Hepatocyte (in vitro differentiated cells): ENCODE data around the gene KRT38. TPM values are rescaled to one million over a fixed set of nuclear protein-coding genes. Genes with fewer than 3 reads are reported as not detected.

Experiments
- DNase-seq: peaks from one replicate; pipeline ENCODE4 v3.0.0-alpha.2; 2016; ENCODE audit warnings: low spot score
- H2AFZ ChIP-seq: fragments of 200-600 bp; sonication (generic); 2 replicates; pipeline ENCODE4 v1.6.0; 2016; ENCODE audit warnings: antibody characterized with exemption, mild to moderate bottlenecking
- H3K27ac ChIP-seq: fragments of 200-600 bp; sonication (generic); 2 replicates; pipeline ENCODE4 v1.5.1; 2016; ENCODE audit warnings: mild to moderate bottlenecking
- H3K27me3 ChIP-seq: fragments of 200-600 bp; sonication (generic); 2 replicates; pipeline ENCODE4 v1.6.1; 2016
- H3K36me3 ChIP-seq: fragments of 200-600 bp; sonication (generic); replicated peaks from 2 replicates; pipeline ENCODE4 v1.5.1; 2016; ENCODE audit warnings: low read depth; ENCODE audit not compliant: insufficient read depth
- H3K4me1 ChIP-seq: fragments of 200-600 bp; sonication (generic); 2 replicates; pipeline ENCODE4 v1.5.1; 2016; ENCODE audit warnings: mild to moderate bottlenecking, moderate library complexity; ENCODE audit not compliant: insufficient read depth
- H3K4me2 ChIP-seq: fragments of 200-600 bp; sonication (generic); 2 replicates; pipeline ENCODE4 v1.6.0; 2016
- H3K4me3 ChIP-seq: fragments of 200-600 bp; sonication (generic); 2 replicates; pipeline ENCODE4 v1.5.1; 2016; ENCODE audit warnings: mild to moderate bottlenecking
- H3K79me2 ChIP-seq: fragments of 200-600 bp; sonication (generic); 2 replicates; pipeline ENCODE4 v1.6.0; 2017; ENCODE audit warnings: mild to moderate bottlenecking
- H3K9me2 ChIP-seq: fragments of 200-600 bp; sonication (generic); replicated peaks from 2 replicates; pipeline ENCODE4 v1.6.0; 2017; ENCODE audit warnings: mild to moderate bottlenecking; ENCODE audit not compliant: insufficient read depth
- H3K9me3 ChIP-seq: fragments of 200-600 bp; sonication (generic); 2 replicates; pipeline ENCODE4 v1.5.1; 2016; ENCODE audit warnings: low read depth, mild to moderate bottlenecking
- H4K20me1 ChIP-seq: fragments of 200-600 bp; sonication (generic); 2 replicates; pipeline ENCODE4 v1.6.0; 2016; ENCODE audit warnings: mild to moderate bottlenecking; ENCODE audit not compliant: insufficient read depth, poor library complexity, severe bottlenecking
- EZH2 ChIP-seq: fragments of 200-600 bp; sonication (generic); IDR thresholded peaks from 2 replicates; pipeline ENCODE4 v1.6.1; 2016; ENCODE audit warnings: antibody characterized with exemption, mild to moderate bottlenecking, borderline replicate concordance
- EZH2phosphoT487 ChIP-seq: fragments of 200-600 bp; sonication (generic); IDR thresholded peaks from one replicate; pipeline ENCODE4 v1.6.1; 2018; ENCODE audit warnings: antibody characterized with exemption, mild to moderate bottlenecking, low read depth, moderate library complexity; ENCODE audit not compliant: unreplicated experiment, severe bottlenecking
- WGBS: methylation state at CpG from one replicate; pipeline ENCODE4 v1.1.6; 2016; ENCODE audit warnings: low lambda C conversion rate; ENCODE audit errors: missing lambda C conversion rate; 5-methylcytosine and 5-hydroxymethylcytosine counted together
- polyA plus RNA-seq: library from polyadenylated mRNA; unstranded; fragments of >200 nt; fragmentation: Nextera tagmentation; extraction: Ambion mirVana; gene quantifications from 2 replicates; pipeline ENCODE4 v1.2.1, GENCODE V29; 2016
- total RNA-seq: library from RNA; depleted of rRNA; stranded (reverse); fragments of >200 nt; gene quantifications from 2 replicates; pipeline ENCODE4 v1.2.3, GENCODE V29; 2014
- TF ChIP-seq, protein P1 (sequence below): fragments of 200-600 bp; sonication (generic); IDR thresholded peaks from 2 replicates; pipeline ENCODE4 v1.5.1; 2016; ENCODE audit warnings: antibody characterized with exemption, mild to moderate bottlenecking; ENCODE audit not compliant: poor library complexity

The KRT38 gene
- total and polyA plus RNA-seq, 2 experiments from 2014 or later, result not detected

DNA sequence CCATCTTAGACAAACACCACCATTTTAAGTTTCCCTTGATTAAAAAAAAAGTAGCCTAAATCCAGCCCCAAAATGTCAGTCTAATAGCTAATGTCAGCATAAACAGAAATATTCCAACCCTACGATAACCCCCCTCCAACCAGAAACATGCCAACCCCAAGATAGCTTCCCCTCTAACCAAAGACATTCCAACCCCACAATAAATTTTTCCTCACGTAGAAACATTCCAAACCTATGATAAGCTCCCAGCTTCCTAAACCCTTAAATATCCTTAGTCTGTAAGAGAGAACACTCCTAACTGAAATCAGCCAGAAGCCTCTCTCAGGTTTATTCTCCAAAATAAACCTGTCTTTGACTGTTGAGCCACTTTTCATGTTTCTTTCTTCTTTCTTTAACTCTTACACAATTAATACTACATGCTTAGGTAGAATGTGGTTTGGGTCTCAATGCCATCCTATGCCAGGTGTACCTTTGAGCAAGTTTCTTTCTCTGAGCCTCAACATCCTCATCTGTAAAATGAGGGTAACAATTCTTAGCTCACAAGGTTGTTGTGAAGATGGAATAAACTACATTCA, 10.5 kb upstream of the KRT38 start:
- 72% methylated on average over 2 of the region's 2 CpGs for WGBS
- Histone ChIP-seq H3K4me2 (no peak overlapping the region), H3K9me3 (no peaks in the 10 kb centered on the region), H3K4me3 (no peak overlapping the region), H3K27me3 (no peaks in the 10 kb centered on the region), H3K27ac (no peak overlapping the region), H3K9me2 (no peaks in the 10 kb centered on the region), H3K79me2 (no peaks in the 10 kb centered on the region), H3K4me1 (no peaks in the 10 kb centered on the region), H3K36me3 (no peaks in the 10 kb centered on the region), H4K20me1 (no peaks in the 10 kb centered on the region), H2AFZ (no peak overlapping the region)
- TF ChIP-seq EZH2, result no peak
- TF ChIP-seq, protein P1, sequence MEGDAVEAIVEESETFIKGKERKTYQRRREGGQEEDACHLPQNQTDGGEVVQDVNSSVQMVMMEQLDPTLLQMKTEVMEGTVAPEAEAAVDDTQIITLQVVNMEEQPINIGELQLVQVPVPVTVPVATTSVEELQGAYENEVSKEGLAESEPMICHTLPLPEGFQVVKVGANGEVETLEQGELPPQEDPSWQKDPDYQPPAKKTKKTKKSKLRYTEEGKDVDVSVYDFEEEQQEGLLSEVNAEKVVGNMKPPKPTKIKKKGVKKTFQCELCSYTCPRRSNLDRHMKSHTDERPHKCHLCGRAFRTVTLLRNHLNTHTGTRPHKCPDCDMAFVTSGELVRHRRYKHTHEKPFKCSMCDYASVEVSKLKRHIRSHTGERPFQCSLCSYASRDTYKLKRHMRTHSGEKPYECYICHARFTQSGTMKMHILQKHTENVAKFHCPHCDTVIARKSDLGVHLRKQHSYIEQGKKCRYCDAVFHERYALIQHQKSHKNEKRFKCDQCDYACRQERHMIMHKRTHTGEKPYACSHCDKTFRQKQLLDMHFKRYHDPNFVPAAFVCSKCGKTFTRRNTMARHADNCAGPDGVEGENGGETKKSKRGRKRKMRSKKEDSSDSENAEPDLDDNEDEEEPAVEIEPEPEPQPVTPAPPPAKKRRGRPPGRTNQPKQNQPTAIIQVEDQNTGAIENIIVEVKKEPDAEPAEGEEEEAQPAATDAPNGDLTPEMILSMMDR, result no peak
- TF ChIP-seq EZH2phosphoT487, result no peak
- DNase-seq, result no peak

DNA sequence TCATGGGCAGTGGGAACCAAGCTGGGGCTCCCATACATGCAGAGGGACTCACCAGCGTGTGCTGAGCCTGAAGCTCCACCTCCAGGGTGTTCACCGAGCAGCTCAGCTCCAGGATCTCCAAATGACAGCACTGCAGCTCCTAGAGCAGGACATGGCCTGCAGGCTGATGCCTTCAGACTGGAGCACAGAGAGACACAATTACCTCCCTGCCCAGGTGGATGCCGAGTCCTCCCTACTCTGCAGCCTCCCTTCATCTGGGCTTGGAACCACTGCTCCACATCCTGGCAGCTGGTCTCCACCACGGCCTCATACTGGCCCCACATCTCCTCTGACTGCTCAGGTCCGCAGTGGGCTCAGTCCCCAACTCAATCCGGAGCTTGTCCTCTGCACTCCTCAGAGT, 8.2 kb upstream of the KRT38 start:
- no peaks in the 10 kb centered on the region for H3K4me1 ChIP-seq
- no peak overlapping the region for H3K27ac ChIP-seq
- DNase-seq, result no peak
- no peak overlapping the region for H3K4me2 ChIP-seq
- no peaks in the 10 kb centered on the region for H3K36me3 ChIP-seq
- H2AFZ ChIP-seq, result no peak overlapping the region
- TF ChIP-seq EZH2, result no peak
- TF ChIP-seq, protein P1, result no peak
- no peak for TF ChIP-seq EZH2phosphoT487
- H3K79me2 ChIP-seq, result no peaks in the 10 kb centered on the region
- H3K4me3 ChIP-seq, result no peak overlapping the region
- H3K9me2 ChIP-seq, result no peaks in the 10 kb centered on the region
- H4K20me1 ChIP-seq, result no peaks in the 10 kb centered on the region
- no peaks in the 10 kb centered on the region for H3K9me3 ChIP-seq
- WGBS, result 79% methylated on average over 6 of the region's 6 CpGs
- no peaks in the 10 kb centered on the region for H3K27me3 ChIP-seq

DNA sequence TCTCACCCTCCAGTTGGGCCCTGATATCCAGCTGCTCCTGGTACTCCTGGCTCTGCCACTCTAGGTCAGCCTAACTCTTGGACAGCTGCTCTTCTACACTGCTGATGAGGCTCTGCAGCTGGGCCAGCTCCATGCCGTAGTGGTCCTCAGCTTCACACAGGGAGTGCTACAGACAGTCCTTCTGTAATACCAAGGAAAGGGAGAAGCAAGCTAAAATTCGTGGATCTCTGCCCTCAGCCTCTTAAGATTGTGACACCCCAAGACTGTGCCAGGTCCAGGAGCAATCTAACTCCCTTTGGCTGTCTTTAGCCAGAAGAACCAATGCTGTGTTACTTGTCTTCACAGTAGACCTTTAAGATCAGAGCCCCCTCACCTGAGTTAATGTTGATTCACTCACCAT, 7.7 kb upstream of the KRT38 start:
- Histone ChIP-seq H3K9me2 (no peaks in the 10 kb centered on the region), H3K4me3 (no peak overlapping the region), H3K36me3 (no peaks in the 10 kb centered on the region), H3K27ac (no peak overlapping the region), H3K4me1 (no peaks in the 10 kb centered on the region), H4K20me1 (no peaks in the 10 kb centered on the region), H2AFZ (no peak overlapping the region), H3K4me2 (no peak overlapping the region), H3K9me3 (no peaks in the 10 kb centered on the region), H3K79me2 (no peaks in the 10 kb centered on the region), H3K27me3 (no peaks in the 10 kb centered on the region)
- DNase-seq, result no peak
- TF ChIP-seq EZH2phosphoT487 (no peak), EZH2 (no peak)
- TF ChIP-seq, protein P1, result no peak
- WGBS, result 49% methylated on average over 2 of the region's 2 CpGs

DNA sequence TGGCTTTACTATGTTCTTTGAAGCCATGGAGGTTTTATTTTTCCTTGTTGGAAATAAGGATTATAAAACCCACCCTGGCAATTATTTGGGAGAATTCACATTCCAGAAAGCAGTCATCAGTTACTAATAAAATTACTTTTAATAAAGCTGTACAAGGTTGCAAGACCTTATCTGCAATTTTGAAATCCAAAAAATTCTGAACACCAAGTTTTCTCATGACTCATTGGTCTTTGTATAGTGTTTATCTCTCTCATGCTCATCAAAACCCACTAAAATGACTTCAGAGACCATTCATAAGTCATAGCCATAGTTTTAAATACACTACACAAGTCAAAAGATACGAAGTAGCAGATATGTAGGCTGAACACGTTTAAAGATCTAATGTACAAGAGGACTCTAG, 6.0 kb upstream of the KRT38 start:
- Histone ChIP-seq H3K4me1 (no peaks in the 10 kb centered on the region), H3K4me3 (no peak overlapping the region), H4K20me1 (no peaks in the 10 kb centered on the region), H3K9me2 (no peaks in the 10 kb centered on the region), H3K27ac (no peak overlapping the region), H3K27me3 (no peaks in the 10 kb centered on the region), H3K79me2 (no peaks in the 10 kb centered on the region), H3K4me2 (no peak overlapping the region), H2AFZ (no peak overlapping the region), H3K36me3 (no peaks in the 10 kb centered on the region), H3K9me3 (no peaks in the 10 kb centered on the region)
- WGBS, result 64% methylated on average over 2 of the region's 2 CpGs
- TF ChIP-seq EZH2 (no peak), EZH2phosphoT487 (no peak)
- TF ChIP-seq, protein P1, result no peak
- no peak for DNase-seq
